ENCODE data around the gene NLN. TPM values are rescaled to one million over a fixed set of nuclear protein-coding genes. Genes with fewer than 3 reads are reported as not detected.
"Not testable (repeated sequence)": the region's sequence is repeated elsewhere in the genome, so short reads cannot be mapped to it uniquely, and the experiment has no call there.

Gene NLN
- total RNA-seq, 1 donor: 11.6 TPM

DNA sequence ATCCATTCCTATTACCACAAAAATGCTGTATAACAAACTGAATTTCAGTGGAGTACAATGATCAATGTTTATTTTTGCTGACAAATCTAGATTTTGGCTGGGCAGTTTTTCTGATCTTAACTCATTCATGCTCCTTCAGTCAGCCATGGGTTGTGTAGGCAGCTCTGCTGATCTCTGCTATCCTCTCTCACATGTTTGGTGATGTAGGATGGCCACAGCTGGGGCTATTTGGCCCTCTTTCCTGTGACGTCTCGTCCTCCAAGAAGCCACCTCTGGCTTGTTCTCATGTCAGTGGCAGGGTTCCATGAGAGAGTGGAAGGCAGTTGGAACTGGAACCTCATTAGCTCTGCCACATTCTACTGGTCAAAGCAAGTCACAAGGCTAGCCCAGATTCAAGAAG is 8.9 kb downstream of the NLN start:
- no peak for DNase-seq (ENCODE audit: low read depth in 2 of 3, low spot score in 2 of 3)

GRCh38 chr5:65732046-65732445 is 10.0 kb downstream of the NLN start:
- DNase-seq (ENCODE audit: low read depth in 2 of 3, low spot score in 2 of 3): not testable (repeated sequence)

DNA sequence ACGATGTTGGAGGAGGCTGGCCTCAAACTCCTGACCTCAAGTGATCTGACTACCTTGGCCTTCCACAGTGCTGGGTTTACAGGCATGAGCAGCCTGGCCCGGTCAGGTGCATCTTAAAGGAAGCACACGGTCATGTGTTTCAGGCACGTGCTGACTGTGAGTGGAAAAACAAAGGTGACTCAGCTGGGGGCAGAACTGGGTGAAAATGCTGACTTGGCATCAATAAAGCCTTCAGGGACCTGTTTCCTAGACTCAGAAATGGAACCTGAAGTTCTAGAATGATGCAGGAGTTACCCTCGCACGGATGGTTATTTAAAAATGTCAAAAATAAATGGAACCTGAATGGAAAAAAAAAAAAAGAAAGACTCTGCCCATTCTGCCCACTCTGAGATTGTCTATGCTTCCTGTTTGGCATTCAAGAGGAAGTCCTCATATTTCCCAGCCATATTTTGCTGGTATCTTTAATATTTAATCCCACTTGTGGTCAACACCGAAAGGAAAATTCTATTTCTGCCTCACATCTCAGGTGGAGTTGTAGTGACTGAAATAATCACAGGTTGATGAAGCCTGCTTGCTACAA is 12.3 kb downstream of the NLN start:
- DNase-seq (ENCODE audit: low read depth in 2 of 3, low spot score in 2 of 3): peak in 1 of 3 donors; percentile 9

DNA sequence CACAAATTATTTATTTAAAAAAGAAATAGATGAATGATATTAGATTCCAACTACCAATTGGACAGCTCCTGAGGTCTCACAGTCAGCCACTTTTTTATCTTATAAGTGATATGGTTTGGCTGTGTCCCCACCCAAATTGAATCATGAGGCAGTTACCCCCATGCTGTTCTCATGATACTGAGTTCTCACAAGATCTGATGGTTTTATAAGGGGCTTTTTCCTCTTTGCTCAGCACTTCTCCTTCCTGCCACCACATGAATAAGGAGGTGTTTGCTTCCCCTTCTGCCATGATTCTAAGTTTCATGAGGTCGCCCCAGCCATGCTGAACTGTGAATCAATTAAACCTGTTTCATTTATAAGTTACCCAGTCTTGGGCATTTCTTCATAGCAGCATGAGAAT is 12.9 kb downstream of the NLN start:
- DNase-seq (ENCODE audit: low read depth in 2 of 3, low spot score in 2 of 3): peak in 2 of 3 donors; percentile 22 to 57

GRCh38 chr5:65736011-65736410 is 14.0 kb downstream of the NLN start:
- no peak for DNase-seq (ENCODE audit: low read depth in 2 of 3, low spot score in 2 of 3)

DNA sequence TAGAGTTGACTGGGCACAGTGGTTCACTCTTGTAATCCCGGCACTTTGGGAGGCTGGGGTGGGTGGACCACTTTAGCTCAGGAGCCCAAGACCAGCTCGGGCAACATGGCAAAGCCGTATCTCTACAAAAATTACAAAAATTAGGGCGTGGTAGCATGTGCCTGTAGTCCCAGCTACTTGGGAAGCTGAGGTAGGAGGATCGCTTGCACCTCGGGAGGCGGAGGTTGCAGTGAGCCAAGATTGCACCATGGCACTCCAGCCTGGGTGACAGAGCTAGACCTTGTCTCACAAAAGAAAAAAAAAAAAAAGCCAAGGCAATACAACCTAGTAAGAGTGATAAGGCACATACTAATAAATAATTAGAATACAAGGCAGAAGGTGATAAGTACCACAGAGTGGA is 15.8 kb downstream of the NLN start:
- no peak for DNase-seq (ENCODE audit: low read depth in 2 of 3, low spot score in 2 of 3)

DNA sequence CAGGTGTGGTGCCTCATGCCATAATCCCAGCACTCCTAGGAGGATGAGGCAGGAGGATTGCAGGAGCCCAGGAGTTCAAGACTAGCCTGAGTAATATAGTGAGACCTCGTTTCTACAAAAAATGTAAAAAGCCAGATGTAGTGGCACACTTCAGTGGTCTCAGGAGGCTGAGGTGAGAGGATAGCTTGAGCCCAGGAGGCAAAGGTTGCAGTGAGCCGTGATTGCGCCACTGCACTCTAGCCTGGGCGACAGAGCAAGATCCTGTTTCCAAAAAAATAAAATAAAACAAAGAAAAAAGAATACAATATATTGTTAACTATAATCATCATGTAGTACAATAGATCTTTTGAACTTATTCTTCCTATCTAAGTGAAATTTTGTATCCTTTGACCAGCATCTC is 16.3 kb downstream of the NLN start:
- DNase-seq (ENCODE audit: low read depth in 2 of 3, low spot score in 2 of 3): no peak

- no peak for DNase-seq (ENCODE audit: low read depth in 2 of 3, low spot score in 2 of 3)
These were observed 17.2 kb downstream of the NLN start for GRCh38 chr5:65739162-65739561.

GRCh38 chr5:65742565-65743231 is 20.7 kb downstream of the NLN start:
- peak in 2 of 3 donors; percentile 35 to 63 for DNase-seq (ENCODE audit: low read depth in 2 of 3, low spot score in 2 of 3)

GRCh38 chr5:65749221-65749844 is 27.3 kb downstream of the NLN start:
- DNase-seq (ENCODE audit: low read depth in 2 of 3, low spot score in 2 of 3): no peak

GRCh38 chr5:65749956-65750355 is 28.0 kb downstream of the NLN start:
- DNase-seq (ENCODE audit: low read depth in 2 of 3, low spot score in 2 of 3): no peak

- DNase-seq (ENCODE audit: low read depth in 2 of 3, low spot score in 2 of 3): no peak
These were observed 28.9 kb downstream of the NLN start for GRCh38 chr5:65750938-65751337.

GRCh38 chr5:65753189-65753588 is 31.2 kb downstream of the NLN start:
- no peak for DNase-seq (ENCODE audit: low read depth in 2 of 3, low spot score in 2 of 3)

- DNase-seq (ENCODE audit: low read depth in 2 of 3, low spot score in 2 of 3): no peak
These were observed 36.6 kb downstream of the NLN start for GRCh38 chr5:65758546-65759144.

DNA sequence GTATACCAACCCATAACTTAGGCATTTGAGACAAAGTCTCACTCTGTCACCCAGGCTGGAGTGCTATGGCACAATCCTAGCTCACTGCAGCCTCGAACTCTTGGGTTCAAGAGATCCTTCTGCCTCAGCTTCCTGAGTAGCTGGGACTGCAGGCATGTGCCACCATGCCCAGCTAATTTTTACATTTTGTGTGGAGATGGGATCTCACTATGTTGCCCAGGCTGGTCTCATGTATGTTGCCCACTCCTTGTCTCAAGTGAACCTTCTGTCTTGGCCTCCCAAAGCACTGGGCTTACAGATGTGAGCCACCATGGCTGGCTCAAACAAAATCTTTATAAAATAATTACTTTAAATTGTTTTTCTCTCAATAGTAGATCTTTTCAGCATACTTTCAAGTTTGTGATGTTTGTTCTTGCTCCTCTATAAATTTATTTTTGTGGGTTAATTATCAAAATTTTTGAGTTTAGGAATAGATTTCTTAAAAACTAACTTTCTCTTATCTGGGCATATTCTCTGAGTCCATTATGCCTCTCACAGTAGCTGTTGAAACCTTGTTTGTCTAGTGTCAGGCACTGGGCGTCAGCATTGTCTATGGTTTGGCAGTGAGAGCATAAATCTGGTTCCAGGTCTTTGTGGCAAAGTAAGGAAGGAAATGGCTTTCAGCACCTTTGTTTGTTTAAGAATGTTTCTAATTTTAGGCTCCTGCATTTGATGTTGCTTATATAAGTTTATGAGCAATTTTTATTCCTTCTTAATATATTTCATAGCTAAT is 38.7 kb downstream of the NLN start:
- peak; percentile 17 to 77 (median 55) for DNase-seq (ENCODE audit: low read depth in 2 of 3, low spot score in 2 of 3)

DNA sequence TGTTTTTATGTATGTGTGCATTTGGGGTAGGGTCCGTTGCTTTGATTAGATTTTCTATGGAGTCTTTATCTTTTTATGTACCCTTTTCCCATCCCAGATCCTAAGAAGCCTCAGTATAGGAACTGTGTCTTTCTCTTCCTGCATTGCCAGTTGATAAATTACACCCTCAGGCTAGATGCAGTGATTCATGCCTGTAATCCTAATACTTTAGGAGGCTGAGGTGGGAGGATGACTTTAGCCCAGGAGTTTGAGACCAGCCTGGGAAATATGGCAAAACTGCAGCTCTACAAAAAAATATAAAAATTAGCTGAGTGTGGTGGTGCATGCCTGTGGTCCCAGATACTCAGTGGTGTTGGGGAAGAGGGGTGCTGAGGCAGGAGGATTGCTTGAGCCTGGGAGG is 40.2 kb downstream of the NLN start:
- no peak for DNase-seq (ENCODE audit: low read depth in 2 of 3, low spot score in 2 of 3)

GRCh38 chr5:65765582-65765981 is 43.6 kb downstream of the NLN start:
- DNase-seq (ENCODE audit: low read depth in 2 of 3, low spot score in 2 of 3): no peak

DNA sequence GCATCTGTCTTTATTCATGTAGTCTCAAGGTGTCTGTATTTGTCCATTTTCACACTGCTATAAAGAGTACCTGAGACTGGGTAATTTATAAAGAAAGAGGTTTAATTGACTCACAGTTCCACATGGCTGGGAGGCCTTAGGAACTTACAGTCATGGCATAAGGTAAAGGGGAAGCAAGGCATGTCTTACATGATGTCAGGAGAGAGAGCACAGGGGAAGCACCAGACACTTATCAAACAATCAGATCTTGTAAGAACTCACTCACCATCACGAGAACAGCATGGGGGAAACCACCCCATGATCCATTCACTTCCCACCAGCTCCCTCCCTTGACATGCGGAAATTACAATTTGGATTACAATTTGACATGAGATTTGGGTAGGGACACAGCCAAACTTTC is 44.2 kb downstream of the NLN start:
- DNase-seq (ENCODE audit: low read depth in 2 of 3, low spot score in 2 of 3): no peak

DNA sequence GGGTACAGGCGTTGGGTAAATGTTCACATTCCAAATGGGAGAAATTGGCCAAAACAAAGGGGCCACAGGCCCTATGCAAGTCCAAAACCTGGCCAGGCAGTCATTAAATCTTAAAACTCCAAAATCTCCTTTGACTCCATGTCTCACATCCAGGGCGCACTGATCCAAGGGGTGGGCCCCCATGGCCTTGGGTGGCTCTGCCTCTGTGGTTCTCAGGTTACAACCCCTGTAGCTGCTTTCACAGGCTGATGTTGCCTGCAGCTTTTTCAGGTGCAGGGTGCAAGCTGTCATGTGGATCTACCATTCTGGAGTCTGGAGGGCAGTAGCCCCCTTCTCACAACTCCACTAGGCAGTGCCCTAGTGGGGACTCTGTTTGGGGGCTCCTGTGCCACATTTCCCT is 44.8 kb downstream of the NLN start:
- no peak for DNase-seq (ENCODE audit: low read depth in 2 of 3, low spot score in 2 of 3)

GRCh38 chr5:65767565-65767964 is 45.6 kb downstream of the NLN start:
- no peak for DNase-seq (ENCODE audit: low read depth in 2 of 3, low spot score in 2 of 3)

DNA sequence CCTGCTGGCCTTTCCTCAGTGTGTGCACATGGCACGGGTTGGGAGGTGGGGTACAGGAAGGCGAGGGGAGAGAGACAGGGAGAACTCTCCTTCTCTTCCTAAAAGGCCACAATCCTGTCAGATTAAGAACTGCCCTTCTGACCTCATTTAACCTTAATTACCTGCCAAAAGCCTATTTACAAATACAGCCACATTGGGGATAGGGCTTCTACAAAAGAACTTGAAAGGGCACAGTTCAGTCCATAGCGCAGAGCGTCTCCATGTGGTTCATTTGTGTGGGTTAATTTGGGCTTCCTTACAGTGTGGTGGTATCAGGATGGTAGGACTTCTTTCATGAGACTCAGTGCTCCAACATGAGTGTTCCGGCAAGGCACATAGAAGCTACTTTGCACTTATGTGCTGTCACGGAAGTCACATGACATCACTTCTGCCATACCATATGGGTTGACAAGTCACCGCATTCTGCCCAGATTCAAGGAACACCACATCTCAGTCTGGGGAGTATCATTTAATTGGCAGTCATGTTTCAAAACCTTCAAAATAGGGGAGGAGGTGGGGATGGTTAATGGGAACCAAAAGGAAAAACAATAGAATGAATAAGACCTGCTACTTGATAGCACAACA is 46.8 kb downstream of the NLN start:
- no peak for DNase-seq (ENCODE audit: low read depth in 2 of 3, low spot score in 2 of 3)
